Stimulated activated naive CD4-positive, alpha-beta T cell (primary cell): ENCODE data around the gene KCNK2.

Experiments used
- DNase-seq, 6 experiments: peaks; one replicate each; lab custom pipeline; 2025; lab: John Stamatoyannopoulos, UW

KCNK2 gene, protein sequence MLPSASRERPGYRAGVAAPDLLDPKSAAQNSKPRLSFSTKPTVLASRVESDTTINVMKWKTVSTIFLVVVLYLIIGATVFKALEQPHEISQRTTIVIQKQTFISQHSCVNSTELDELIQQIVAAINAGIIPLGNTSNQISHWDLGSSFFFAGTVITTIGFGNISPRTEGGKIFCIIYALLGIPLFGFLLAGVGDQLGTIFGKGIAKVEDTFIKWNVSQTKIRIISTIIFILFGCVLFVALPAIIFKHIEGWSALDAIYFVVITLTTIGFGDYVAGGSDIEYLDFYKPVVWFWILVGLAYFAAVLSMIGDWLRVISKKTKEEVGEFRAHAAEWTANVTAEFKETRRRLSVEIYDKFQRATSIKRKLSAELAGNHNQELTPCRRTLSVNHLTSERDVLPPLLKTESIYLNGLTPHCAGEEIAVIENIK

DNA sequence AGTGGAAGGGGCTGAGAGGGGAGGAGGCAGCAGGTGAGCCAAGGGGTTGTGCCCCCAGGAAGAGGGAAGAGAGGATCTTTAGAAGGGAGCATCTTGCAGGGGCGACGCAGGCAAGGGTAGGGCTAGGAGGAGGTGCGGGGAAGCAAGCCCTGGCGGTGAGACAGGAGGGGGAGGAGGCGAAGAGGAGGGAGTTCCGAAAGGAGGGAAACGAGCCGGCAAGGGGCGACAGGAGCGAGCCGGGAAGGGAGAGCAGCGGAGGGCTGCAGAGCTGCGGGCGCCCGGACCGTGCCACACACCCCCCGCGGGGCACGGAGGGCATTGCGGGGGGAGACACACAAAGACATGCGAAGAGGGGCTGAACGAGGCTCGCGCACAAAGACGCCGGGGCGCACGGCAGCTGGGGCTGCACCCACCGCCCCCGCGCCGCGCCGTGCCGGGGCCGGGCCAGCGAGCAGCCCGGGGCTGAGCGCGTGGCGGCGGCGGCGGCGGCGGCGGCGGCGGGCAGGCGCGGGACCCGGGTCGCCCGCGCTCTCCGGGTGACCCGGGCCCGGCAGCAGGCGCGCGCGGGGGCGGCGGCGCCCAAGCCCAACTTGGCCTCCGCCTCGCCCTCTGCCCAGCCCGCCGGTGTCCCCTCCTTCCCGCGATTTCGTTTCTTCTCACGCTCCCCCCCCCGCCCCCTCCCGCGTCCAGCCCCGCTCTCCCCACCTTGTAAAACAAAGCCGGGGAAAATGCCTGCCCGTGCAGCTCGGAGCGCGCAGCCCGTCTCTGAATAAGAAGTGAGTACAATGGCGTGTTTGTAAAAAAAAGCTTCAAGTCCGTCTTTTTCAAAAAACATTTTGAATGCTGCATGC lies at the start of gene KCNK2:
Gene KCNK2, plus strand, starts transcription at position 206 of the 851 bp plus-strand sequence. CDS start 649 bp downstream, outside the sequence.
- DNase-seq: no peak

DNA sequence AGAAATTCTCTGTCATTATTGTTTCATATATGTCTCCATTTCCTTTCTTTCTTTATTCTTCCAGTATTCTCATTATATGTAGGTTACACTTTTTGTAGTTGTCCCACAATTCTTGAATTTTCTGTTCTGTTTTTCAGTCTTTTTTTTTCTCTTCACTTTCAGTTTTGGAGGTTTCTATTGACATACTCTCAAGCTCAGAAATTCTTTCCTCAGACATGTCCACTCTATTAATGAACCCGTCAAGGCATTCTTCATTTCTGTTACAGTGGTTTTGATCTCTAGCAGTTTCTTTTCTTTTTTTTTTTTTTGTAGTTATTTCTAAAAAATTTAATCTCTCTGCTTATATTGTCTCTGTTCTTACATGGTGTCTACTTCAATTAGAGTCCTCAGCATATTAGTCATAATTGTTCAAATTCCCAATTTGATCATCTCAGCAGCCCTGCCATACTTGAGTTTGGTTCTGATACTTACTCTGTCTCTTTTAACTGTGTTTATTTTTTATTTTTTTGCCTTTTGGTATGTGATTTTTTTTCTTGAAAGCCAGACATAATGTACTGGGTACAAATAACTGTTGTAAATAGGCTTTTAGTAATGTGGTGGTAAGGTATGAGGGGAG lies 49.5 kb upstream of the KCNK2 start:
- DNase-seq: no peak

DNA sequence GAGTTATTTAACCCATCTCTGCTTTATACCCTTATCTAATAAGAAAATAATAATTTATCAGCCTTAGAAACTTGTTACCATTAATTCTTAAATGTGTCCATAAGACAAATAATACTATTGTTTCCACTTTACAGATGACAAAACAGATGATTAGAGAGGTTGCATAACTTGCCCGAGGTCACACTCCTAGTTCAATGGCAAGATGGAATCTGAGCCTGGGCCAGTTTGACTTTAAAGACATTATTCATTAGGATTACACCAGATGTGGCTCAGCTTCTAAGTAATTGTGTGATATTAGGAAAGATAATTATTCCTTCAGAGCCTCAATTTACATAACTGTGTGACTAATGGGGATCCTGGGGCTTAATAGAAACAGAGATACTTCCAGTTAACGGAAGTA lies 42.3 kb upstream of the KCNK2 start:
- no peak for DNase-seq

DNA sequence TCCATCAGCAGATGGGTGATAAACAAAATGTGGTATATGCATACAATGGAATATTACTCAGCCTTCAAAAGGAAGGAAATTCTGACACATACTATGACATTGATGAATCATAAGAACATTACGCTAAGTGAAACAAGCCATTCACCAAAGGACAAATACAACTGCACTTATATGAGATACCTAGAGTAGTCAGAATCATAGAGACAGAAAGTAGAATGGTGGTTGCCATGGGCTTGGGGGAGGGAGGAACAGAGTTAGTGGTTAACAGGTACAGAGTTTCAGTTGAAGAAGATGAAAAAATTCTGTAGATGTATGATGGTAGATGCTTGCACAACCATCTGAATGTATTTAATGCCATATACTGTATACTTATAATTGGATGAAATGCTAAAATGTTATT lies 39.1 kb upstream of the KCNK2 start:
- DNase-seq: no peak

DNA sequence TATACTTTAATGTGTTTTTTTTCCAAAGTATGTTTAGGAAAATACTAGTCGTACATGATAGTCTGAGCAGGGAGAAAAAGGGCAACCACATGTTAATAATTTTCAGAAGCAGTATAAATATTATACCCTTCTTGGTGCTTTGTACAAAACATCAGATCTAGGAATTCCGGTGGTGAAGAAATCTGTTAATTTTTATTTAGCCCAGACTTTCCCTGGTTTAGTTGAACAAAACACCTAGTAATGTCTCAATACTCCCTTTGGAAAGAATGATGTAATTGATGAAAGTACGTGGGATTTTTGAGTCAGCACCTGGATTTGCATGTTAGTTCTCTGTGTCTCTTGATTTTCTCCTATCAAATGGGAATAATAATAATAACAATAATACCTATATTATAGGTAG lies 38.4 kb upstream of the KCNK2 start:
- DNase-seq: no peak

DNA sequence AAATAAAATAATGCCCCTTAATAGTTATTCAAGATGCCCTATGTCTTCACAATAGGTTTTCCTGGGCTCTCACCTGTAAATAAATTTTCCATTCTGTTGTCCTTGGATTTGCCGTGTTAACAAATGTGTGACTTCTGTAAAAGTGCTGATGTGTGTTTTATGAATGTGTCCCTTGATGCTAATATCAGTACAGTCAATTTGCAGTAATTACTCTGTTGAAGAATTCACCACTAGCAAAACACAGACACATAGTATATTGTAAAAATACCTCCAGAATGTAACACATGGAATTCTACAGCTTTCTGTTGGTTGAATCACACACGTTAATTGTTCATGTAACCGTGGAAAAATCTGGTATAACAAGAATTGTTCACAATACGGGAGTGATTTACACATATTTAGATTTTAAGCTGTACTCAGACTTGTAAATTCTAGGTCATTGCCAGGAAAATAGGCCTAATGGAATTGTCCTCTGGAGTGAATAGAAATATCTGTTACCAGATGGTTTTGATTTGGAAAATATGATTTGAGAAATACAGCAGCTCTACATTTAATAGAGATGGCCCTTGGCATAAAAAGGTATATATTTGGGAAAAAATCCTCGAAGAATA lies 36.7 kb upstream of the KCNK2 start:
- no peak for DNase-seq

DNA sequence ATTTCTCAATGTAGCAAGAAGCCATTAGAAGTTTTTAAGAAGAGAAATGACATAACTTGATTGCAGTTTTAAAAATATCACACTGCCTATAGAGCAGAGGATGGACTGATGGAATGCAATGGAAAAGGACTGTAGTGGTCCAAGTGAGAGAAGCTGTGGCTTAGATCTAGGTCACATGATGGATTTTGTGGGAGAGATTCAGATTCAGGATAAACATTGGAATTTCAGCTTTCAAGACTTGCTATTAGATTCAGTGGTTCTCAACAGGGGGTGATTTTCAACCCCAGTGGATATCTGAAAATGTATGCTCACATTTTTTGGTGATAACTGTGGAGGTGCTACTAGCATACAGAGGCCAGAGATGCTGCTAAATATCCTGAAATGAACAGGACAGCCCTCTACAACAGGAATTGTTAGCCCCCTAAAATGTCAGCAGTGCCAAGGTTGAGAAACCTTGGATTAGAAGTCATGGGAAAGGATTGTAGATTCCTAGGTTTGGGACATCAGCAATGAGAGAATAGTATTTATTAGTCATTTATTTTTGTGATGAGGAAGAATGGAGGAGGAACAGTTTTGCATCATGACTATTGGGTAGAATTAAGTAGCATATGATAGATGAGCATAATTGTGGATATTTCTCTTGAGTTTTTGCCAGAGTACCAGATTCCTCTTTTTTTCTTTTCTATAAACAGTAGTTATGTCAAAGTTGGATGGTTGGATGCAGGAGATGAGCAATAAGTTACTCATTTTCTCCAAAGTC lies 30.1 kb upstream of the KCNK2 start:
- no peak for DNase-seq

DNA sequence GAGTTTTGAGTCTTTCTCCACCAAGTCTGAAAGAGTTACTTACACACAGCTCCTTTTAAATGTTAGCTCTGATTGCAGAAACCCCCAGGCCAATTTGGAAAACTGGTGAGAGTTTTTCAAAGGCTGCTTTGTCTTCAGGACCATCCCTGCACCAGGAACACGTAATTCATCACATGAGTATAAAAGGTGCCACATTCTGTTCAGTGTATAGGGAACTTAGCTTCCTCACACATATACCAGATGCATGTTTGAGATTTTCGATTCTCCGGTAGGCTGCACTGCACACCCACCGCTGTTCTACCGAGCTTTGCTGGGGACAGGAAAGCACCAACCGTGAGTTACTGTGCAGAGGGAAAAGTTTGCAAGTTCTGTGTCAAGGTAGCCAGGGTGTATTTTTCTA lies 28.3 kb upstream of the KCNK2 start:
- no peak for DNase-seq

DNA sequence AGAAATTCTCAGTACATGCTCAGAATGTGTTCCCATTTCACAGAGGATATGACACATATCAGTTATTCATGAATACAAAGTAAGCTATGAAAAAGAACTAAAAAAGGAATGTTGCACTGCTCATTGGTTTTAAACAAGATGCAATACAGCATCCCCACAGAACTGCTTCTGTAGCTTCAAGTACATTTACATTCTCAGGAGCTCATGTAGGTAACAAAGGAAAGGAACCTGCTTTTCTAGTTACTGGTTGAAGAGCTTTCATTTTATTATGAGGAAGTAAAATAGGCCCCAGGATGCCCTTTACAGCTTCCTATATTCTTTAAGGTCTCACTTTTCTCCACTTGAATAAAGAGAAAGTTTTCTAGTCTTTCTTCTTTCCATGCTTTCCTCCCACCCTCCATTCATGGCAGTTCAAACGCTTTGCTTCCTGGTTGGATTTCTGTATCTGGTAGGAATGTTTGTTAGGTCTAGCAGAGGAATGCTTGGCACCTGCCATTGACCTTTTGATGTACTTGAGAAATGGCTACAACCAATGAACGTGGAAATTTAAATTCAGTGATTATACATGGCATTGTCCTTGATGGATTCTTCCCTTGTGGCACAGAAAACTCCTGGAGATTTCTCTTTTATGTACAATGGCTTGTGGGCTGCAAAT lies 27.1 kb upstream of the KCNK2 start:
- no peak for DNase-seq

DNA sequence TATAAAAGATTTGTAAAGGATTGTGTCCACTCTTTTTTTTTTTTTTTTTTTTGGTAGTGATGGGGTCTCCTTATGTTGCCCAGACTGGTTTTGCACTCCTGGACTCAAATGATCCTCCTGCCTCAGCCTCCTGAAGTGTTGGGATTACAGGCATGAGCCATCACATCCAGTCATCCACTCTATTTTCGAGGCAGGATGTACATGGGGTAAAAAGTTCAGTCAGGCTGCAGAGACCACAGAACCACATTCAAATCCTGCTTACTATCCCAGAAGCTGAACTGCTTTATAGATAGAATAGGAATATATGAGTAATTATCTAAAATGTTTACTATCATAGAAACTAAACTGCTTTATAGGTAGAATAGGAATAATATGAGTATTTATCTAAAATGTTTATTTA lies 26.0 kb upstream of the KCNK2 start:
- DNase-seq: no peak

DNA sequence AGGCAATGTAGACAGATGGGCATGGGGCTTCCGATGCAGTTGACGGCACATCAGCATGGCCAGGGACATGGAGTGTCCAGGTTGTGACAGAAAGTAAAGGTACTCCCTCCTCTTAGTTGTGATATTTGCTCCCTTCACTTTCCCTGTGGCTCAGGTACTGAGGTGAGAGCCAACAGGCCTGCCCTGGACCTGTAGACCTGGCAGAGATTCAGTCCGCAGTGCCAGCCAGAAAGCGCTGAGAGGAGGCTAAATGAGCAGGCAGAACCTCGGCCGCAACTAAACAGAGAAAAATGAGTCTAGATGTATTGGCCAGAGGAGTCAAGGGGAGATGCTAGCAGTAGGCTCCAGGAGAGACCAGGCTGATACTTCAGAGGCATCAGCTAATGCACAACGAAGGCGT lies 22.6 kb upstream of the KCNK2 start:
- no peak for DNase-seq

DNA sequence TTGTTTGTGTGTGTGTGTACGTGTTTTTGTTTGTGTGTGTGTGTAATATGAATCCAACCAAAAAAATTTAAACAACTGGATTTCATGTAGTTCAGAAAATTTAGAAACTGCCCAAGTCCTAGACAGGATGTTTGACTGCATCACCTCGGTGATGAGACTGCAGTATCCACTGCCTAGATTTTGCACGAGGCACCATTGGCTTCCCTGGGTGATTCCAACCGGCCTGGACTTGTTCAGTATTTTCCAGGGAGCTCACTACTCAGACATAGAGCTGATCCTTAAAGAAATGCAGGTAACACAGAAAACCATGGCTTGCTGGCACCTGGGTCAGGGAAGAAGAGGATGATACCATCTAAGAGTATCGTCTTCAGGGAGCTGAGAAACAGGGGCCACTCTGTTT lies 18.2 kb upstream of the KCNK2 start:
- no peak for DNase-seq

DNA sequence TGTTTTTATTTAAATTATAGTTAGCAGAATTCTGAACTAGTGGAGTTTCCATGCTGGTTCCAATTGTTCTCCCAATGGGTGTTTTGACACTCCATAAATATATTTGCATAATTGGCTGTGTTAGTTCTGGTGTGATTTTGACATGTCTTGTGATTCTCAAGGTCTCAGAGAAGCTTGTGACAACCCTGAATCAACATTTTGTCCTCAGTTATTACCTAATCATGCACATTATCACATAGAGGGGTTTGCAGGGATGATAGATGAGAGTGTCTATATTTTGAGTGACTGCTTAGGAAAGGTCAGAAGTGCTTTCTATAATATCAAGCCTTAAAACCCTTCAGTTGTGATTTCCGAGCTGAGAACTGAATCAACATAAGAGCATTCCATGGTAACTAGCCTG lies 11.5 kb upstream of the KCNK2 start:
- no peak for DNase-seq

DNA sequence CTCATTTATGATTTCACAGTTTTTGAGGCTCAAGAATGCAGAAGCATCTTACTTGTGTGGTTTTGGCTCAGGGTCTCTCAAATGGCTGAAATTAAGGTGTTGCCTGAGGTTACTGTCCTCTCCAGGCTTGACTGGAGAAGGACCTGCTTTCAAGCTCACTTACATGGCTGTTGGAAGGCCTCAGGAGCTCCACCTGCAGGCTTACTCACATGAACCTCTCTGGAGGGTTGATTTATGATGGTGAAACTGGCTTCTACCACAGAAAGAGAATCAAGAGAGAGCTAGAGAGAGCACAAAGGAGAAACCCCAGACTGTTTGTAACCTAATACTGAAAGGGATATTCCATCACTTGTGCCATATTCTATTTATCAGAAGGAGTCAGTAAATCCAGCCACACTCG lies 6.2 kb upstream of the KCNK2 start:
- no peak for DNase-seq

DNA sequence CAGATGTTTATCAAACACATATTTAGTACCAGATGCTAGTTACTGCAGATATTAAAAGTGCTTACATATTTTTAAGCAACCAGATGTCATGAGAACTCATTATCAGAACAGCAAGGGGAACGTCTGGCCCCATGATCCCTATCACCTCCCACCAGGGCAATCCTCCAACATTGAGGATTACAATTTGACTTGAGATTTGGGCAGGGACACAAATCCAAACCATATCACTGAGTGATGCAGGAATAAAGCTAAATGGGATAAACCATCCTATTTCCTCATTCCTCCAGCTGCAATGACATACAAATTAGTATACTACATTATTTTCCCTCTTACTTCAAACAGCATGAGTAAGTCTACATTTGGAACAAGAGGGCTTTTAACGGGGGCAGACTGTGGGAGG lies 3.1 kb upstream of the KCNK2 start:
- no peak for DNase-seq

DNA sequence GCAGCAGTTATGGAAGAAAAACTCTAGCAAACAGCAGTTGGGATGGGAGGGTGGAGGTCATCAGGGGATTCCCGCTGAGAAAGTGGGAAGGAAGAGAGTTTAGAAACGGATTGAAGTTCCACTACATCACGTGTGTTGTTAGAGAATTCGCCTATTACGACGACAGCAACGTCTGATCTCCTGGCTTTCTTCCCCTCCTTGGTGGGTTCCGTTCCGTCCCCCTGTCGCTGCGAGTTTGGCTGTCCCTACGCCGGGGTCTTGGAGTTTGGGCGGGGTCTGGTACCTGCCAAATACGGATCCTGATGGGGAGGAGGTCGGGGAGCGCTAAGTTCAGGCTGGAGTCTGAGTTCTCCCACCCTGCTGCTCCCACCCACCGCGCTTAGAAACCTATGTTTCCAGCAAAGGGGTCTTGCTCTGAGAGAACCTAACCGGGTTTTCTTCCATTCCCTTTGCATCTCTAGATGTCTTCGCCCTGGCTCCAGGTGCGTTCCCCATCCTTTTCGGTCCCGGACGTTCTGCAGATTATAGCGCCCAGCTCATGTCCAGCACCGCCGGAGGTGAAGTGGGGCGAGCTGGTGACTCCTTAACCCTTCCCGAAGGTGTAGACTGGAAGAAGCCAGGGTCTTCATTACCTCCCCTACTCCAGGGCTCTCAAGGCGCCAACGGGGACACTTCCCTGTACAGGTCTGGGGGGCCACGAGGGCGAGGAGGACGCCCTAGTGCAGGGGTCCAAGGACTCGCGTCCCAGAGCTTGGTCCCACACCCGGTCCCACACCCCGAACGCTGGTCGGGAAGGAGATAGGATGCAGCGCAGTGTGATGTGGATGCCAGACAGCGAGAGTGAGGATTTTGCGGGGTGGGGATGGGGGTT lies 641 bp upstream of the KCNK2 start:
- DNase-seq: no peak

DNA sequence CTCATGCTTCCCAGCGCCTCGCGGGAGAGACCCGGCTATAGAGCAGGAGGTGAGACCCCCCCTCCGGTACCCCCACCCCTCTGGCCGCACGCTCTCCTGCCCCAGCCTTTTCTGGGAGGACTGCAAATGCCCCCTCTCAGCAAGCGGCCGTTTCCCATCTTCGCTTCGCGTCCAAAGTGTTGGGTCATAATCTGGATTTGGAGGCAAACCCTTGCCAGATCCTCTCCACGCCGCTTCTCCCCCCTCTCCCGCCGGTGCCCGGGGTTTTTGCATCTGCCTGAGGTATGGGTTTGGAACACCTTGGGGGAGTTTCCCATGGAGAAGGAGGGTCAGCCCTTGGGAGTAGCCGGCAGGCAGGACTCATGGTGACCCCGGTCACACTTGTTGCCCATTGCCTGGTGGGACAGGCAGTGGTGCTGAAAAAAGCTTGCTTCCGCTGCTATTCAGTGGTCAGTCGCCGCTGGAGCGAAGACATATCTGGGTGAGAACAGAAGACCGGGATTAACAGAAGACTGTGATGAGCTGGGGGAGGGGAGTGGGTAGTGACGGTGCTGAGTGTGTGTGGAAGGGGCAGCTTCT lies 935 bp downstream of the KCNK2 start:
- no peak for DNase-seq

DNA sequence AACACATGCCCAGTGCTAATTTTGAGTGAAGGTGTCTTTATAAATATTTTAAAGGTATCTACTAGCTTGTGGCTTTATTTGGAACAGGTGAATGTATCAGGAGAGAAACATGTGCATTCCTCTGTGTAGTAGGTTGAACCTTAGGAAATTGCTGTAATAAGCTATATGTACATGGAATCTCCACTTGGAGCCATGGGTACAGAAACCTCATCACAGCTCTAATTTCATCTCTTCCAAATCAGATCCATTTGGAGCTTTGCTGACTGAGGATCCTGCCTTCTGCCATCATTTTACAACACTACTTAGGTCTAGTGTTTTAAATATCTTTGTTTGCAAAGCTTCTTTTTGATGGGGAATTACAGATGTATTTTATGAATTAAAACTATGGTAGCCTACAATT lies 2.1 kb downstream of the KCNK2 start:
- no peak for DNase-seq

DNA sequence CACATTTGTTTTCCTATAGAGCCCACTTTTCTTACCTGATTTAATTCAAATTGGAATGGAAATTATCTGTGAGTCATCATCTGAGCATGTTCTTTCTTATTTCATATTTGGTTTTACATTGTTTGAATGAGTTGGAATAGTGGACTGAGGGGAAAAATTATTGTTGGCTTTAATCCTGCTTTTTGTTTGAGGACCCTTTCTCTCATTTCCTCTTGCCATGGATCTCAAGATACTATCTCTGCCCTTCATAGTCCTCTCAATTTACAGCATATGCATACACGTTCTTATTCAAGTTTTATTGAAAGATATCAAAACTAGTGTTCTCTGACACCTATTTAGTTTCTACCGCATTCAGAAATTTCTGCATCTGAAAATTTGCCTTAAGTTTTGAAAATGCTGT lies 5.1 kb downstream of the KCNK2 start:
- DNase-seq: no peak

DNA sequence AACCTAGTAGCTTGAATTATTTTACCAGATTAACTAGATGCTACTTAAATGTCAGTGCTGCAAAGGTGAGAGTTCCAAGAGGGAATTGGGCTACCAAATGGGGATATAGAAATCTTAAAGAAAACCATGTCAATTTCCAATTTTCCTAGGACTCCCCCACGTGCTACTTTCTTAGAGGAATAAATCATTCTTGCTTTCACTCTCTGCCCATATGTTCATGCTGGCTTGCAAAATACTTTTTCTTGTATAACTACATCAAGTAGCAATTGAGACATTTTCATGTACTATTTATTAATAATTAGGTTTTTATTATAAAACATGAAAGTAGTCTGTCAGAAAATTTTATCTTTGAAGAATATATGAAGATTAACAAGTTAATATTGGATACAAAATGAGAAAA lies 11.8 kb downstream of the KCNK2 start:
- no peak for DNase-seq
